GM23338 (cell line): ENCODE results near the gene C16orf90. TPM values are rescaled to one million over a fixed set of nuclear protein-coding genes. Genes with fewer than 3 reads are reported as not detected.

Experiments
- ATAC-seq: fragments of 200-7000 bp; cut with Tn5 transposase; 3 replicates; pipeline ENCODE4 v1.9.1; 2020
- DNase-seq: peaks from one replicate; pipeline ENCODE4 v3.0.0-alpha.2; 2015; ENCODE audit warnings: low spot score
- H2AFZ ChIP-seq: fragments of 200-600 bp; sonication (generic); 2 replicates; pipeline ENCODE4 v1.8.0; 2016; ENCODE audit warnings: antibody characterized with exemption, mild to moderate bottlenecking, moderate library complexity
- H3F3A ChIP-seq: fragments of 200-600 bp; sonication (generic); replicated peaks from 2 replicates; pipeline ENCODE4 v1.8.0; 2017; ENCODE audit warnings: antibody characterized with exemption, mixed run types, low read depth
- H3K27ac ChIP-seq: fragments of 200-600 bp; sonication (generic); 2 replicates; pipeline ENCODE4 v1.6.1; 2016; ENCODE audit warnings: low read depth
- H3K27me3 ChIP-seq: fragments of 200-600 bp; sonication (generic); 2 replicates; pipeline ENCODE4 v1.8.0; 2016; ENCODE audit warnings: mild to moderate bottlenecking, mixed run types, moderate library complexity; ENCODE audit not compliant: insufficient read depth
- H3K36me3 ChIP-seq: fragments of 200-600 bp; sonication (generic); 2 replicates; pipeline ENCODE4 v1.8.0; 2016; ENCODE audit warnings: mild to moderate bottlenecking; ENCODE audit not compliant: insufficient read depth
- H3K4me1 ChIP-seq: fragments of 200-600 bp; sonication (generic); 2 replicates; pipeline ENCODE4 v1.8.0; 2016; ENCODE audit warnings: mild to moderate bottlenecking, moderate library complexity; ENCODE audit not compliant: insufficient read depth
- H3K4me2 ChIP-seq: fragments of 200-600 bp; sonication (generic); 2 replicates; pipeline ENCODE4 v1.7.1; 2017; ENCODE audit warnings: mixed run types
- H3K4me3 ChIP-seq: fragments of 200-600 bp; sonication (generic); 2 replicates; pipeline ENCODE4 v1.6.1; 2016; ENCODE audit warnings: mixed run types
- H3K79me2 ChIP-seq: fragments of 200-600 bp; sonication (generic); replicated peaks from 2 replicates; pipeline ENCODE4 v1.8.0; 2017; ENCODE audit warnings: mild to moderate bottlenecking; ENCODE audit not compliant: insufficient read depth
- H3K9me2 ChIP-seq: fragments of 200-600 bp; sonication (generic); 2 replicates; pipeline ENCODE4 v1.8.0; 2017; ENCODE audit not compliant: insufficient read depth
- H4K20me1 ChIP-seq: fragments of 200-600 bp; sonication (generic); replicated peaks from 2 replicates; pipeline ENCODE4 v1.8.0; 2017; ENCODE audit warnings: mild to moderate bottlenecking; ENCODE audit not compliant: insufficient read depth
- H3K27ac Mint-ChIP-seq: 2 replicates; pipeline ENCODE4 v1.8.0; 2020; ENCODE audit warnings: inconsistent platforms, mild to moderate bottlenecking, moderate library complexity, mixed read lengths
- H3K27me3 Mint-ChIP-seq: 3 replicates; pipeline ENCODE4 v1.8.0; 2022; ENCODE audit warnings: low read depth, mild to moderate bottlenecking, moderate library complexity, mixed read lengths, inconsistent platforms; ENCODE audit not compliant: insufficient read depth, poor library complexity
- H3K36me3 Mint-ChIP-seq: 3 replicates; pipeline ENCODE4 v1.8.0; 2021; ENCODE audit warnings: low read depth, mild to moderate bottlenecking, inconsistent platforms, moderate library complexity, mixed read lengths
- H3K4me1 Mint-ChIP-seq: 3 replicates; pipeline ENCODE4 v1.8.0; 2020; ENCODE audit warnings: mild to moderate bottlenecking, inconsistent platforms, mixed read lengths
- H3K4me3 Mint-ChIP-seq: 3 replicates; pipeline ENCODE4 v1.8.0; 2021; ENCODE audit warnings: moderate library complexity, mild to moderate bottlenecking, inconsistent platforms, mixed read lengths
- H3K9me3 Mint-ChIP-seq: 3 replicates; pipeline ENCODE4 v1.8.0; 2020; ENCODE audit warnings: moderate library complexity, mild to moderate bottlenecking, inconsistent platforms, mixed read lengths
- POLR2AphosphoS5 ChIP-seq: IDR thresholded peaks from 2 replicates; pipeline ENCODE4 v1.6.1; 2016; ENCODE audit warnings: antibody characterized with exemption, low read depth
- polyA plus RNA-seq: library from polyadenylated mRNA; unstranded; fragments of >200 nt; fragmentation: Nextera tagmentation; extraction: Ambion mirVana; gene quantifications from 2 replicates; pipeline ENCODE4 v1.2.1, GENCODE V29; 2016
- total RNA-seq: library from RNA; depleted of rRNA; stranded (reverse); fragments of >200 nt; shearing (Covaris generic); gene quantifications from 2 replicates; pipeline ENCODE4 v1.2.3, GENCODE V29; 2014
- TF ChIP-seq, protein P1 (sequence below), 2 experiments: fragments of 200-600 bp in 1 of 2; sonication (generic) in 1 of 2; conservative IDR thresholded peaks; 2 replicates each; pipeline versions ENCODE4 v1.5.1 to v1.6.1; 2016 to 2017; ENCODE audit warnings: antibody characterized with exemption in 2 of 2, low read depth in 2 of 2, mild to moderate bottlenecking in 2 of 2, moderate library complexity in 1 of 2
- TF ChIP-seq, protein P2 (sequence below): fragments of 250-450 bp; sonication (Bioruptor Pico); IDR thresholded peaks from 2 replicates; pipeline ENCODE4 v1.5.0; 2020; ENCODE audit warnings: mild to moderate bottlenecking, moderate library complexity

Gene C16orf90
- total and polyA plus RNA-seq, 2 experiments from 2014 or later = not detected

- no peak for TF ChIP-seq POLR2AphosphoS5
- Histone ChIP-seq H3K4me2 (no peak overlapping the region), H3K27ac (no peak overlapping the region), H2AFZ (no peak overlapping the region), H4K20me1 (no peaks in the 10 kb centered on the region; the same call in 1 of the 2 replicates), H3K79me2 (no peaks in the 10 kb centered on the region), H3K36me3 (peaks cover 12% of the 10 kb centered on the region; the same call in 1 of the 2 replicates), H3K4me1 (no peaks in the 10 kb centered on the region), H3K27me3 (no peaks in the 10 kb centered on the region), H3F3A (no peaks in the 10 kb centered on the region), H3K9me2 (no peaks in the 10 kb centered on the region), H3K4me3 (no peak overlapping the region)
- Mint-ChIP-seq H3K4me1 (no peaks in the 10 kb centered on the region), H3K27me3 (peaks cover 6% of the 10 kb centered on the region), H3K27ac (no peak overlapping the region), H3K4me3 (no peak overlapping the region), H3K36me3 (peaks cover 33% of the 10 kb centered on the region), H3K9me3 (peaks cover 11% of the 10 kb centered on the region)
- DNase-seq (no peak), ATAC-seq (no peak)
Observed at GRCh38 chr16:3523281-3523680, 28.0 kb upstream of the C16orf90 start.

- Mint-ChIP-seq H3K4me1 (no peaks in the 10 kb centered on the region), H3K27ac (no peak overlapping the region), H3K4me3 (no peak overlapping the region), H3K9me3 (no peaks in the 10 kb centered on the region), H3K36me3 (peaks cover 24% of the 10 kb centered on the region), H3K27me3 (peaks cover 6% of the 10 kb centered on the region)
- H2AFZ ChIP-seq = no peak overlapping the region
- no peaks in the 10 kb centered on the region for H4K20me1 ChIP-seq
- H3K4me1 ChIP-seq = no peaks in the 10 kb centered on the region
- H3K27me3 ChIP-seq = no peaks in the 10 kb centered on the region
- H3K4me3 ChIP-seq = no peak overlapping the region
- no peaks in the 10 kb centered on the region for H3K9me2 ChIP-seq
- peaks cover 12% of the 10 kb centered on the region; the same call in 1 of the 2 replicates for H3K36me3 ChIP-seq
- ATAC-seq = peak; percentile 99
- H3K27ac ChIP-seq = no peak overlapping the region
- TF ChIP-seq, protein P1, sequence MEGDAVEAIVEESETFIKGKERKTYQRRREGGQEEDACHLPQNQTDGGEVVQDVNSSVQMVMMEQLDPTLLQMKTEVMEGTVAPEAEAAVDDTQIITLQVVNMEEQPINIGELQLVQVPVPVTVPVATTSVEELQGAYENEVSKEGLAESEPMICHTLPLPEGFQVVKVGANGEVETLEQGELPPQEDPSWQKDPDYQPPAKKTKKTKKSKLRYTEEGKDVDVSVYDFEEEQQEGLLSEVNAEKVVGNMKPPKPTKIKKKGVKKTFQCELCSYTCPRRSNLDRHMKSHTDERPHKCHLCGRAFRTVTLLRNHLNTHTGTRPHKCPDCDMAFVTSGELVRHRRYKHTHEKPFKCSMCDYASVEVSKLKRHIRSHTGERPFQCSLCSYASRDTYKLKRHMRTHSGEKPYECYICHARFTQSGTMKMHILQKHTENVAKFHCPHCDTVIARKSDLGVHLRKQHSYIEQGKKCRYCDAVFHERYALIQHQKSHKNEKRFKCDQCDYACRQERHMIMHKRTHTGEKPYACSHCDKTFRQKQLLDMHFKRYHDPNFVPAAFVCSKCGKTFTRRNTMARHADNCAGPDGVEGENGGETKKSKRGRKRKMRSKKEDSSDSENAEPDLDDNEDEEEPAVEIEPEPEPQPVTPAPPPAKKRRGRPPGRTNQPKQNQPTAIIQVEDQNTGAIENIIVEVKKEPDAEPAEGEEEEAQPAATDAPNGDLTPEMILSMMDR (conservative IDR thresholded peaks at IDR 0.05; ENCODE audit: low read depth in 2 of 2) = peak in 1 of 2 experiments; percentile 21; a peak in 1 of 4 replicates
- TF ChIP-seq, protein P2, sequence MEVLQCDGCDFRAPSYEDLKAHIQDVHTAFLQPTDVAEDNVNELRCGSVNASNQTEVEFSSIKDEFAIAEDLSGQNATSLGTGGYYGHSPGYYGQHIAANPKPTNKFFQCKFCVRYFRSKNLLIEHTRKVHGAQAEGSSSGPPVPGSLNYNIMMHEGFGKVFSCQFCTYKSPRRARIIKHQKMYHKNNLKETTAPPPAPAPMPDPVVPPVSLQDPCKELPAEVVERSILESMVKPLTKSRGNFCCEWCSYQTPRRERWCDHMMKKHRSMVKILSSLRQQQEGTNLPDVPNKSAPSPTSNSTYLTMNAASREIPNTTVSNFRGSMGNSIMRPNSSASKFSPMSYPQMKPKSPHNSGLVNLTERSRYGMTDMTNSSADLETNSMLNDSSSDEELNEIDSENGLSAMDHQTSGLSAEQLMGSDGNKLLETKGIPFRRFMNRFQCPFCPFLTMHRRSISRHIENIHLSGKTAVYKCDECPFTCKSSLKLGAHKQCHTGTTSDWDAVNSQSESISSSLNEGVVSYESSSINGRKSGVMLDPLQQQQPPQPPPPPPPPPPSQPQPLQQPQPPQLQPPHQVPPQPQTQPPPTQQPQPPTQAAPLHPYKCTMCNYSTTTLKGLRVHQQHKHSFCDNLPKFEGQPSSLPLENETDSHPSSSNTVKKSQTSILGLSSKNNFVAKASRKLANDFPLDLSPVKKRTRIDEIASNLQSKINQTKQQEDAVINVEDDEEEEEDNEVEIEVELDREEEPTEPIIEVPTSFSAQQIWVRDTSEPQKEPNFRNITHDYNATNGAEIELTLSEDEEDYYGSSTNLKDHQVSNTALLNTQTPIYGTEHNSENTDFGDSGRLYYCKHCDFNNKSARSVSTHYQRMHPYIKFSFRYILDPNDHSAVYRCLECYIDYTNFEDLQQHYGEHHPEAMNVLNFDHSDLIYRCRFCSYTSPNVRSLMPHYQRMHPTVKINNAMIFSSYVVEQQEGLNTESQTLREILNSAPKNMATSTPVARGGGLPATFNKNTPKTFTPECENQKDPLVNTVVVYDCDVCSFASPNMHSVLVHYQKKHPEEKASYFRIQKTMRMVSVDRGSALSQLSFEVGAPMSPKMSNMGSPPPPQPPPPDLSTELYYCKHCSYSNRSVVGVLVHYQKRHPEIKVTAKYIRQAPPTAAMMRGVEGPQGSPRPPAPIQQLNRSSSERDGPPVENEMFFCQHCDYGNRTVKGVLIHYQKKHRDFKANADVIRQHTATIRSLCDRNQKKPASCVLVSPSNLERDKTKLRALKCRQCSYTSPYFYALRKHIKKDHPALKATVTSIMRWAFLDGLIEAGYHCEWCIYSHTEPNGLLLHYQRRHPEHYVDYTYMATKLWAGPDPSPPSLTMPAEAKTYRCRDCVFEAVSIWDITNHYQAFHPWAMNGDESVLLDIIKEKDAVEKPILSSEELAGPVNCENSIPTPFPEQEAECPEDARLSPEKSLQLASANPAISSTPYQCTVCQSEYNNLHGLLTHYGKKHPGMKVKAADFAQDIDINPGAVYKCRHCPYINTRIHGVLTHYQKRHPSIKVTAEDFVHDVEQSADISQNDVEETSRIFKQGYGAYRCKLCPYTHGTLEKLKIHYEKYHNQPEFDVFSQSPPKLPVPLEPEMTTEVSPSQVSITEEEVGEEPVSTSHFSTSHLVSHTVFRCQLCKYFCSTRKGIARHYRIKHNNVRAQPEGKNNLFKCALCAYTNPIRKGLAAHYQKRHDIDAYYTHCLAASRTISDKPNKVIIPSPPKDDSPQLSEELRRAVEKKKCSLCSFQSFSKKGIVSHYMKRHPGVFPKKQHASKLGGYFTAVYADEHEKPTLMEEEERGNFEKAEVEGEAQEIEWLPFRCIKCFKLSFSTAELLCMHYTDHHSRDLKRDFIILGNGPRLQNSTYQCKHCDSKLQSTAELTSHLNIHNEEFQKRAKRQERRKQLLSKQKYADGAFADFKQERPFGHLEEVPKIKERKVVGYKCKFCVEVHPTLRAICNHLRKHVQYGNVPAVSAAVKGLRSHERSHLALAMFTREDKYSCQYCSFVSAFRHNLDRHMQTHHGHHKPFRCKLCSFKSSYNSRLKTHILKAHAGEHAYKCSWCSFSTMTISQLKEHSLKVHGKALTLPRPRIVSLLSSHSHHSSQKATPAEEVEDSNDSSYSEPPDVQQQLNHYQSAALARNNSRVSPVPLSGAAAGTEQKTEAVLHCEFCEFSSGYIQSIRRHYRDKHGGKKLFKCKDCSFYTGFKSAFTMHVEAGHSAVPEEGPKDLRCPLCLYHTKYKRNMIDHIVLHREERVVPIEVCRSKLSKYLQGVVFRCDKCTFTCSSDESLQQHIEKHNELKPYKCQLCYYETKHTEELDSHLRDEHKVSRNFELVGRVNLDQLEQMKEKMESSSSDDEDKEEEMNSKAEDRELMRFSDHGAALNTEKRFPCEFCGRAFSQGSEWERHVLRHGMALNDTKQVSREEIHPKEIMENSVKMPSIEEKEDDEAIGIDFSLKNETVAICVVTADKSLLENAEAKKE = no peak
- no peaks in the 10 kb centered on the region for H3K79me2 ChIP-seq
- peak; percentile 52 for DNase-seq
- no peak overlapping the region for H3K4me2 ChIP-seq
- H3F3A ChIP-seq = no peaks in the 10 kb centered on the region
Observed at GRCh38 chr16:3520841-3521240, 25.6 kb upstream of the C16orf90 start.
